GM20000 (cell line): ENCODE results near the gene KIF18B.

ENCODE experiments used
- DNase-seq: peaks from one replicate; pipeline ENCODE4 v3.0.0; 2012; ENCODE audit warnings: low spot score
- TF ChIP-seq, protein P1 (sequence below): IDR thresholded peaks from 2 replicates; pipeline ENCODE4 v1.5.1; 2012; ENCODE audit warnings: mild to moderate bottlenecking, control low read depth; ENCODE audit errors: extremely low read depth, missing control alignments

Gene KIF18B

DNA sequence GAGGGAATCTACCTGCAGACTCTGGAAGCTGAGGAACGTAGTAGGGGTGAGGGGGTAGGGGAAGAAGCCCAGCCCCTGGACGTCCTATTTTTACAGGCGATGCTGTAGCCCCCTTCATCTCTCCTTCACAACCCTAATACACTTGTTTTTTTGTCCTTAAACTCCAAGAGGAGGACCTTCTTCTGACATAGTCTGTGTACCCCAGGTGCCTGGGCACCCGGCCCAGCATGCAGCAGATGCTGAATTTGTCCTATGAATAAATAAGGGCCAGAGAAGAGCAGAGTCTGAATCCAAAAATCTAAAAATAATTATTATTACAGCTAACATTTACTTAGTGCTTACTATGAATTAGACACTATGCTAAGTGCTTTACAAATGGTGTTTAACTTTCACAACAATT lies 5.1 kb downstream of the KIF18B start:
- TF ChIP-seq, protein P1, sequence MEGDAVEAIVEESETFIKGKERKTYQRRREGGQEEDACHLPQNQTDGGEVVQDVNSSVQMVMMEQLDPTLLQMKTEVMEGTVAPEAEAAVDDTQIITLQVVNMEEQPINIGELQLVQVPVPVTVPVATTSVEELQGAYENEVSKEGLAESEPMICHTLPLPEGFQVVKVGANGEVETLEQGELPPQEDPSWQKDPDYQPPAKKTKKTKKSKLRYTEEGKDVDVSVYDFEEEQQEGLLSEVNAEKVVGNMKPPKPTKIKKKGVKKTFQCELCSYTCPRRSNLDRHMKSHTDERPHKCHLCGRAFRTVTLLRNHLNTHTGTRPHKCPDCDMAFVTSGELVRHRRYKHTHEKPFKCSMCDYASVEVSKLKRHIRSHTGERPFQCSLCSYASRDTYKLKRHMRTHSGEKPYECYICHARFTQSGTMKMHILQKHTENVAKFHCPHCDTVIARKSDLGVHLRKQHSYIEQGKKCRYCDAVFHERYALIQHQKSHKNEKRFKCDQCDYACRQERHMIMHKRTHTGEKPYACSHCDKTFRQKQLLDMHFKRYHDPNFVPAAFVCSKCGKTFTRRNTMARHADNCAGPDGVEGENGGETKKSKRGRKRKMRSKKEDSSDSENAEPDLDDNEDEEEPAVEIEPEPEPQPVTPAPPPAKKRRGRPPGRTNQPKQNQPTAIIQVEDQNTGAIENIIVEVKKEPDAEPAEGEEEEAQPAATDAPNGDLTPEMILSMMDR: no peak

DNA sequence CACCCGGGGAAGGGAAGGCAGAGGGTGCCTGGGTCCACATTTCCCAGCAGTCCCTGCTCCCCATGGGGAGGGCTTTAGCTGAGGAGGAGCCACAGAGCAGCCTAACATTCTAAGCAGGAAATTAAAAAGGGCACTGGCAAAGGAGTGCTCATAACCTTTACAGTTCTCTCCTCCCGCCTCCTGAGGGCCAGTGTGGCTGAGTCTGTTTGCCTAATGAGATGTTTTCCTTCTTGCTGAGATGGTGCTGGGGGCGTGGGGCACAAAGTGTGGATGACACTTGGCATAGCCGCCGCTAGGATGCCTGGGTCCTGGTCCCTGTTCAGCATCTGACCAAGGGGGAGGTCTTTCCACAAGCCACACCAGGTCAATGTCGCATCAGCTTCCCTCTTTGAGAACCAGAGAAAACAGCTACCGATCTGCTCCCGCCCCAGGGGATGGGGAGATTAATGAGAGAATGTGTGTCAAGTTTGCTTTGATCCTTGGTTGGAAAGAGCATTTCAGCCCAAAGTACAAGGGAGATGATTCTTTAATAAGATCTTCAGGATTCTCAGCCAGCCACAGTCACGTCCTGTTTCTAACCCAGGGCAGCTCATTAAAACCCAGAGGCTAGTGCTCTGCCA lies 5.8 kb downstream of the KIF18B start:
- no peak for DNase-seq

More for the DNA sequence above, 5.1 kb downstream of the KIF18B start:
- no peak for DNase-seq

DNA sequence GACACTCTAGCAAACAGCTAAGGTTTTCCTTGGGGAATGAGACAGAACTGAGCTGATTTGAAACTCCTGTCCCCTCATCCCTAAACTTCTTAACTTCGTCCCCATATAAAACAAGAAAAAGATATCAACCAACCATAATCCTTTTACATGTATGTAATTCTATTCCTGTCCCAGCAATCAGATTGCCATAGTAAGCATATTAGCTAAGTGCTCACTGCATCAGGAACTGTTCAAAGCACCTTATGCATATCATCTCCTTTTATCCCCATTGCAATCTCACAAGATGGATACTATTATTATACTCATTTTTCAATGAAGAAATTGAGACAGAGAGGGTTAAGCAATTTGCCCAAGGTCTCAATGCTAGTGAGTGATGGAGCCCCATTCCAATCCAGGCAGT lies 6.8 kb downstream of the KIF18B start:
- TF ChIP-seq, protein P1: no peak
- no peak for DNase-seq

More for the DNA sequence above, 5.8 kb downstream of the KIF18B start:
- TF ChIP-seq, protein P1: no peak

DNA sequence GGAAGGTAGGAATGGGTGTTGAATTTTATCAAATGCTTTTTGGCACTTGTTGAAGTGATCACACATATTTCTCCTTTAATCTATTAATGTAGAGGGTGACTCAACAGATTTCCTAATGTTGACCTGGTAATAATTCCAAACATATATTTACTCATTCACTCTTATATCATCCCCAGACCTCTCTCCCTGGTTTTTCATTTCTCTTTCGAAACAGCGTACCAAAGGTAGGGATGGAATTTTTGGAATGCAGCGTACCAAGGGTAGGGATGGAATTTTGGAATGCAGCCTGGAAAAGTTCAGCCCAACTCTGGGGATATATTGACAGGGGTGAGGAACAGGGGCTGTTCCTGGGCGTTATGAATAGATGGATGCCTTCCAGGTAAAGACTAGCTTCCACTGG lies 7.3 kb downstream of the KIF18B start:
- DNase-seq: no peak
- TF ChIP-seq, protein P1: no peak

DNA sequence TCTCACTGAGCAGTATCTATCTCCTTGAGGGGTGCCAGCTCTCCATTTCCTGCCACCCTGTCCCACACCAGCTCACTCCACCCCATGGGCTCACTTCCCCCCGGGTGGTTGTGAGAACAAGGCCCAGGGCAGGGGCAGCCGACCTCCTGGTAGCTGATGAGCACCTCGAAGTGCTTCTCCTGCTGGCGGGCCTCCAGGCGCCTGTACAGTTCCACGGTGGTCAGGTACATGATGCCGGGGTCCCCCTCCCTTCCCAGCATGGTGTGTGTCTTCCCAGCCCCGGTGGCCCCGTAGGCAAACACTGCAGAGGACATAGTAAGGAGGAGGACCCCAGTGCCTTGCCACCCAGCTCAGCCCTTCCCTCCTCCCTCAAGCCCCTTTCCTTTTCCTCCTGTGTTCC lies 12.5 kb downstream of the KIF18B start:
- no peak for DNase-seq
- TF ChIP-seq, protein P1: no peak

DNA sequence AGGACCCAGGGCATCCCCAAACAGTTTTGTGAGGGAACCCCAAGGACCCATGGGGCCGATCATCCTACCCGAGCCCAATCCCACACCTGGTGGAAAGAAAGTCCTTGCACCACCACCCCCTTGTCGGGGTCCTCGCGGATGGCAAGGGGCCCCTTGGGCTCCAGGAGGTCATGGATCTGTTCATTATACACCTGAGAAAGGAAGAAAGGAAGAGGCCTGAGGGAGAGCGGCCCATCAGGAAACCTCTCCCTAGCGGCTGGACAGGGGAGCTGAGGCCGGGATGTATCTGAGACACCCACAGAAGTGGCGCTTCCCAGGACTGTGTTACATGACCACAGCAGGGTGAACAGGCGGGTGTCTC lies 12.8 kb downstream of the KIF18B start:
- TF ChIP-seq, protein P1: no peak
- DNase-seq: no peak

DNA sequence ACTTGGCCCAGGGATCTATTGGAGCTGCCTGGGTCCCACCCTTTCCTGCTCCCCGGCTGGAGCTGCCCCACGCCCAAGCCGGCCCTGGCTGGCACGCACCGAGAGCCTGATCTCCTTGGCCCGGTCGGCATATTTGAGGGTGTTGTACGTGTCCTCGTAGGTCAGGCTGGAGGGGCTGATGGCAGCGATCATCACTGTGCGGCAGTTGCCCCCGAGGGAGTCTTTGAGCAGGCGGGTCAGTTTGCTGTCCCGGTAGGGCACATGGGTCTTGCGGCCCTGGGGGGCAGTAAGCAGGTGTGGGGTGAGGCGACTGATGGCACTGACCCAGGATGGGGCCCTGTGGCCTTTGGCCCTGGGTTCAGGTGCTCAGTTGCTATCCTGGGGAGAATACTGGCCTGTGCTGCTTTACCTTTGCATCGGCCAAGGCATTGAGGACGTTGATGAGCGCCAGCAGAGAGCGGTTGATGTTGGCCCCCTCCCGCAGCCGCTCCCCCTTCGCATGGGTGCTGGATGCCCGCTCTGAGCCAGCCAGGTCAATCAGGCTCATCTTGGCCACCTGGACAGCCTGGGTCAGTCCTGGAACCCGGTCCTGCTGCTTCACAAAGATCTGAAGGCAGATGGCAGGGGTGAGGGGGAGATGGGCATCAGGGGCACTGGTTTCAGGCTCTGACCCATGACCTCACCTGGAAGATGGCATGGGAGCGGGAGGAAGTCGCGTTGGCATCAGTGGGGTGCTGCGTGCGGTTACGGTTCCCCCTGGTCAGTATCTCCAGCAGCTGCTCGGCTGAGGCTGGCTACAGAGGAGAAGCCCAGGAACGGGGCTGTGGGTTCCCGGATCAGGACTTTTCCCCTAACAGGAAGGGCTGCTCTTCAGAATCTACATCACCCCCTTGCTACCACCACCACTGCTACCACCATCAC lies 13.5 kb downstream of the KIF18B start:
- no peak for DNase-seq
- TF ChIP-seq, protein P1: no peak
